WTC11 (cell line): Measurements from ENCODE around the gene MTA3. TPM values are rescaled to one million over a fixed set of nuclear protein-coding genes. Genes with fewer than 3 reads are reported as not detected.
"Not testable (repeated sequence)": the region's sequence is repeated elsewhere in the genome, so short reads cannot be mapped to it uniquely, and the experiment has no call there.

Source experiments
- ATAC-seq: fragments of 200-7000 bp; cut with Tn5 transposase; 2 replicates; pipeline ENCODE4 v1.10.0; 2021; ENCODE audit warnings: mild to moderate bottlenecking, moderate library complexity
- CTCF ChIA-PET: fragments of 300-600 bp; sonication (Branson Sonifier 250); formaldehyde crosslinking; loops from one replicate; lab custom pipeline; 2021; ENCODE audit warnings: antibody characterized with exemption; lab: Charles Lee
- POLR2A ChIA-PET: fragments of 350-600 bp; sonication (Branson Sonifier 250); formaldehyde crosslinking; loops from one replicate; lab custom pipeline; 2021; ENCODE audit warnings: antibody characterized with exemption; lab: Charles Lee
- DNase-seq: peaks from one replicate; pipeline ENCODE4 v3.0.0; 2021; ENCODE audit warnings: low spot score
- H3K27ac Mint-ChIP-seq: 2 replicates; pipeline ENCODE4 v1.8.0; 2021; ENCODE audit warnings: mixed read lengths
- H3K27me3 Mint-ChIP-seq: 2 replicates; pipeline ENCODE4 v1.8.0; 2021; ENCODE audit warnings: low read depth, mild to moderate bottlenecking, moderate library complexity, mixed read lengths
- H3K36me3 Mint-ChIP-seq: 2 replicates; pipeline ENCODE4 v1.8.0; 2021; ENCODE audit warnings: mixed read lengths
- H3K4me1 Mint-ChIP-seq: 2 replicates; pipeline ENCODE4 v1.8.0; 2022; ENCODE audit warnings: mixed read lengths
- H3K4me3 Mint-ChIP-seq: 2 replicates; pipeline ENCODE4 v1.8.0; 2021; ENCODE audit warnings: mild to moderate bottlenecking, moderate library complexity, mixed read lengths
- H3K9me3 Mint-ChIP-seq: 2 replicates; pipeline ENCODE4 v1.8.0; 2021; ENCODE audit warnings: mixed read lengths
- CDX4 ChIP-seq: fragments of 250-450 bp; sonication (Bioruptor Pico); IDR thresholded peaks from 2 replicates; pipeline ENCODE4 v1.9.0; 2021; ENCODE audit warnings: moderate library complexity, mild to moderate bottlenecking, inconsistent platforms, borderline replicate concordance
- CREB1 ChIP-seq: sonication (generic); formaldehyde crosslinking; IDR thresholded peaks from 2 replicates; pipeline ENCODE4 v1.8.0; 2023; ENCODE audit warnings: mild to moderate bottlenecking, missing genetic modification reagents
- ESRRA ChIP-seq: sonication (generic); formaldehyde crosslinking; IDR thresholded peaks from 2 replicates; pipeline ENCODE4 v1.8.1; 2022; ENCODE audit warnings: mild to moderate bottlenecking, missing genetic modification reagents, borderline replicate concordance
- ETV6 ChIP-seq: sonication (generic); formaldehyde crosslinking; IDR thresholded peaks from 2 replicates; pipeline ENCODE4 v1.8.1; 2022; ENCODE audit warnings: mild to moderate bottlenecking, missing genetic modification reagents
- GABPB1 ChIP-seq: sonication (generic); formaldehyde crosslinking; IDR thresholded peaks from 2 replicates; pipeline ENCODE4 v1.8.1; 2023; ENCODE audit warnings: mild to moderate bottlenecking, missing genetic modification reagents
- NR1H2 ChIP-seq: sonication (generic); formaldehyde crosslinking; IDR thresholded peaks from 2 replicates; pipeline ENCODE4 v1.9.0; 2021; ENCODE audit warnings: mild to moderate bottlenecking, moderate library complexity, missing genetic modification reagents
- RELA ChIP-seq: sonication (generic); formaldehyde crosslinking; IDR thresholded peaks from 2 replicates; pipeline ENCODE4 v1.8.1; 2022; ENCODE audit warnings: missing genetic modification reagents, mild to moderate bottlenecking, borderline replicate concordance
- TCF7 ChIP-seq: sonication (generic); formaldehyde crosslinking; IDR thresholded peaks from 2 replicates; pipeline ENCODE4 v1.8.0; 2022; ENCODE audit warnings: mild to moderate bottlenecking, low read depth, missing genetic modification reagents, moderate library complexity
- TEAD1 ChIP-seq: sonication (generic); formaldehyde crosslinking; IDR thresholded peaks from 2 replicates; pipeline ENCODE4 v1.8.0; 2022; ENCODE audit warnings: mild to moderate bottlenecking, missing genetic modification reagents
- ZNF219 ChIP-seq: sonication (generic); formaldehyde crosslinking; IDR thresholded peaks from 2 replicates; pipeline ENCODE4 v1.8.0; 2023; ENCODE audit warnings: missing genetic modification reagents, mild to moderate bottlenecking, borderline replicate concordance
- ZNF232 ChIP-seq: sonication (generic); formaldehyde crosslinking; IDR thresholded peaks from 2 replicates; pipeline ENCODE4 v1.8.0; 2022; ENCODE audit warnings: mild to moderate bottlenecking, missing genetic modification reagents
- ZNF263 ChIP-seq: sonication (generic); formaldehyde crosslinking; IDR thresholded peaks from 2 replicates; pipeline ENCODE4 v1.8.1; 2022; ENCODE audit warnings: low read depth, mild to moderate bottlenecking, moderate library complexity, missing genetic modification reagents
- ZNF396 ChIP-seq: fragments of 250-450 bp; sonication (Bioruptor Pico); IDR thresholded peaks from 2 replicates; pipeline ENCODE4 v1.8.0; 2021; ENCODE audit warnings: mild to moderate bottlenecking, moderate library complexity, borderline replicate concordance
- total RNA-seq: library from RNA; stranded (reverse); gene quantifications from 3 replicates; pipeline ENCODE4 v1.2.3, GENCODE V29; 2021
- TF ChIP-seq, protein P1 (sequence below): fragments of 200-600 bp; IDR thresholded peaks from 2 replicates; pipeline ENCODE4 v1.8.0; 2022; ENCODE audit warnings: antibody characterized with exemption
- TF ChIP-seq, protein P2 (sequence below): sonication (generic); formaldehyde crosslinking; IDR thresholded peaks from 2 replicates; pipeline ENCODE4 v1.8.1; 2022; ENCODE audit warnings: mild to moderate bottlenecking, missing genetic modification reagents, moderate library complexity, borderline replicate concordance
- TF ChIP-seq, protein P3 (sequence below): sonication (generic); formaldehyde crosslinking; IDR thresholded peaks from 2 replicates; pipeline ENCODE4 v1.8.1; 2022; ENCODE audit warnings: low read depth, mild to moderate bottlenecking, moderate library complexity, missing genetic modification reagents, borderline replicate concordance
- TF ChIP-seq, protein P4 (sequence below): sonication (generic); formaldehyde crosslinking; IDR thresholded peaks from 2 replicates; pipeline ENCODE4 v1.8.0; 2022; ENCODE audit warnings: mild to moderate bottlenecking, missing genetic modification reagents
- TF ChIP-seq, protein P5 (sequence below): sonication (generic); formaldehyde crosslinking; IDR thresholded peaks from 2 replicates; pipeline ENCODE4 v1.8.1; 2022; ENCODE audit warnings: low read depth, missing genetic modification reagents, borderline replicate concordance

The MTA3 gene
- total RNA-seq, 1 experiment from 2014 or later, result 153 TPM

GRCh38 chr2:42558827-42559226 is 9.6 kb upstream of the MTA3 start (continued):
- TF ChIP-seq, protein P1, sequence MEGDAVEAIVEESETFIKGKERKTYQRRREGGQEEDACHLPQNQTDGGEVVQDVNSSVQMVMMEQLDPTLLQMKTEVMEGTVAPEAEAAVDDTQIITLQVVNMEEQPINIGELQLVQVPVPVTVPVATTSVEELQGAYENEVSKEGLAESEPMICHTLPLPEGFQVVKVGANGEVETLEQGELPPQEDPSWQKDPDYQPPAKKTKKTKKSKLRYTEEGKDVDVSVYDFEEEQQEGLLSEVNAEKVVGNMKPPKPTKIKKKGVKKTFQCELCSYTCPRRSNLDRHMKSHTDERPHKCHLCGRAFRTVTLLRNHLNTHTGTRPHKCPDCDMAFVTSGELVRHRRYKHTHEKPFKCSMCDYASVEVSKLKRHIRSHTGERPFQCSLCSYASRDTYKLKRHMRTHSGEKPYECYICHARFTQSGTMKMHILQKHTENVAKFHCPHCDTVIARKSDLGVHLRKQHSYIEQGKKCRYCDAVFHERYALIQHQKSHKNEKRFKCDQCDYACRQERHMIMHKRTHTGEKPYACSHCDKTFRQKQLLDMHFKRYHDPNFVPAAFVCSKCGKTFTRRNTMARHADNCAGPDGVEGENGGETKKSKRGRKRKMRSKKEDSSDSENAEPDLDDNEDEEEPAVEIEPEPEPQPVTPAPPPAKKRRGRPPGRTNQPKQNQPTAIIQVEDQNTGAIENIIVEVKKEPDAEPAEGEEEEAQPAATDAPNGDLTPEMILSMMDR, result no peak
- TF ChIP-seq ETV6, result no peak

DNA sequence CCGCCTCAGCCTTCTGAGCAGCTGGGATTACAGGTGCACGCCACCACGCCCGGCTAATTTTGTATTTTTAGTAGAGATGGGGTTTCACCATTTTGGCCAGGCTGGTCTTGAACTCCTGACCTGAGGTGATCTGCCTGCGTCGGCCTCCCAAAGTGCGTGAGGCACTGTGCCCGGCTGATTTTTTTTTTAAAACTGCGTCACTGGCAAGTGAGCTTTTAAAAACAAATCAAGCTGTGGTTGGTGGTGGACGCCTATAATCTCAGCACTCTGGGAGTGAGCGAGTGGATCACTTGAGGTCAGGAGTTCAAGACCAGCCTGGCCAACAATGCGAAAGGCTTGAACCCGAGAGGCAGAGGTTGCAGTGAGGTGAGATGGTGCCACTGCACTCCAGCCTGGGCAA is 8.3 kb upstream of the MTA3 start:
- H3K36me3 Mint-ChIP-seq, ATAC-seq, POLR2A ChIA-PET, H3K4me3 Mint-ChIP-seq, H3K9me3 Mint-ChIP-seq, DNase-seq, H3K27ac Mint-ChIP-seq, H3K27me3 Mint-ChIP-seq, CTCF ChIA-PET: not testable (repeated sequence)
- H3K4me1 Mint-ChIP-seq, result peaks cover 31% of the 10 kb centered on the region

DNA sequence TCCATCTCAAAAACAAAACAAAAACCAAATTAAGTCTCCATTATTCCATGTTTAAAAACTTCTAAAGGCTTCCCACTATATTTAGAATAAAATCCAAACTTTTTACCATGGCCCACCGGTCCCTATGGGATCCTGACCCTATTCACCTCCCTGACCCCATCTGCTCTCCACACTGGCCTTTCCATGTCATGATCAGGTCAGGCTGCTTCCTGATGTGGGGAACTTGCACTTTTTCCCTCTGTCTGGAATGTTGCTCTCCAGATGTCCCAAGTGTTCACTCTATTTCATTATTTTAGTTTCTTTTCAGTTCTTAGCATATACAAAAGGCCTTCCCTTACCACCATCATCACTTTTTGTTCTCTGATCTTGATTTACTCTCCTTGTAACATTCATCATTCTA is 7.5 kb upstream of the MTA3 start:
- no peaks in the 10 kb centered on the region; the same call in 1 of the 2 replicates for H3K27me3 Mint-ChIP-seq

More for the DNA sequence above, 7.5 kb upstream of the MTA3 start:
- no peak overlapping the region for H3K4me3 Mint-ChIP-seq
- CTCF ChIA-PET, result no interaction called here
- no peaks in the 10 kb centered on the region for H3K36me3 Mint-ChIP-seq
- no peaks in the 10 kb centered on the region for H3K9me3 Mint-ChIP-seq
- TF ChIP-seq, protein P2, sequence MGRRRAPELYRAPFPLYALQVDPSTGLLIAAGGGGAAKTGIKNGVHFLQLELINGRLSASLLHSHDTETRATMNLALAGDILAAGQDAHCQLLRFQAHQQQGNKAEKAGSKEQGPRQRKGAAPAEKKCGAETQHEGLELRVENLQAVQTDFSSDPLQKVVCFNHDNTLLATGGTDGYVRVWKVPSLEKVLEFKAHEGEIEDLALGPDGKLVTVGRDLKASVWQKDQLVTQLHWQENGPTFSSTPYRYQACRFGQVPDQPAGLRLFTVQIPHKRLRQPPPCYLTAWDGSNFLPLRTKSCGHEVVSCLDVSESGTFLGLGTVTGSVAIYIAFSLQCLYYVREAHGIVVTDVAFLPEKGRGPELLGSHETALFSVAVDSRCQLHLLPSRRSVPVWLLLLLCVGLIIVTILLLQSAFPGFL, result no peak
- TF ChIP-seq CREB1 (CRISPR knock-in tag) (no peak), TCF7 (CRISPR knock-in tag) (no peak), RELA (no peak), ZNF232 (no peak), ZNF396 (CRISPR knock-in tag) (no peak), TEAD1 (CRISPR knock-in tag) (no peak), ZNF219 (no peak), CDX4 (no peak), NR1H2 (CRISPR knock-in tag) (no peak), ESRRA (CRISPR knock-in tag) (no peak), ZNF263 (CRISPR knock-in tag) (no peak), GABPB1 (CRISPR knock-in tag) (no peak)
- TF ChIP-seq, protein P3, sequence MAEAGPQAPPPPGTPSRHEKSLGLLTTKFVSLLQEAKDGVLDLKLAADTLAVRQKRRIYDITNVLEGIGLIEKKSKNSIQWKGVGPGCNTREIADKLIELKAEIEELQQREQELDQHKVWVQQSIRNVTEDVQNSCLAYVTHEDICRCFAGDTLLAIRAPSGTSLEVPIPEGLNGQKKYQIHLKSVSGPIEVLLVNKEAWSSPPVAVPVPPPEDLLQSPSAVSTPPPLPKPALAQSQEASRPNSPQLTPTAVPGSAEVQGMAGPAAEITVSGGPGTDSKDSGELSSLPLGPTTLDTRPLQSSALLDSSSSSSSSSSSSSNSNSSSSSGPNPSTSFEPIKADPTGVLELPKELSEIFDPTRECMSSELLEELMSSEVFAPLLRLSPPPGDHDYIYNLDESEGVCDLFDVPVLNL (CRISPR knock-in tag), result no peak
- TF ChIP-seq, protein P4, sequence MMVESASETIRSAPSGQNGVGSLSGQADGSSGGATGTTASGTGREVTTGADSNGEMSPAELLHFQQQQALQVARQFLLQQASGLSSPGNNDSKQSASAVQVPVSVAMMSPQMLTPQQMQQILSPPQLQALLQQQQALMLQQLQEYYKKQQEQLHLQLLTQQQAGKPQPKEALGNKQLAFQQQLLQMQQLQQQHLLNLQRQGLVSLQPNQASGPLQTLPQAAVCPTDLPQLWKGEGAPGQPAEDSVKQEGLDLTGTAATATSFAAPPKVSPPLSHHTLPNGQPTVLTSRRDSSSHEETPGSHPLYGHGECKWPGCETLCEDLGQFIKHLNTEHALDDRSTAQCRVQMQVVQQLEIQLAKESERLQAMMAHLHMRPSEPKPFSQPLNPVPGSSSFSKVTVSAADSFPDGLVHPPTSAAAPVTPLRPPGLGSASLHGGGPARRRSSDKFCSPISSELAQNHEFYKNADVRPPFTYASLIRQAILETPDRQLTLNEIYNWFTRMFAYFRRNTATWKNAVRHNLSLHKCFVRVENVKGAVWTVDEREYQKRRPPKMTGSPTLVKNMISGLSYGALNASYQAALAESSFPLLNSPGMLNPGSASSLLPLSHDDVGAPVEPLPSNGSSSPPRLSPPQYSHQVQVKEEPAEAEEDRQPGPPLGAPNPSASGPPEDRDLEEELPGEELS (CRISPR knock-in tag), result no peak
- TF ChIP-seq, protein P5, sequence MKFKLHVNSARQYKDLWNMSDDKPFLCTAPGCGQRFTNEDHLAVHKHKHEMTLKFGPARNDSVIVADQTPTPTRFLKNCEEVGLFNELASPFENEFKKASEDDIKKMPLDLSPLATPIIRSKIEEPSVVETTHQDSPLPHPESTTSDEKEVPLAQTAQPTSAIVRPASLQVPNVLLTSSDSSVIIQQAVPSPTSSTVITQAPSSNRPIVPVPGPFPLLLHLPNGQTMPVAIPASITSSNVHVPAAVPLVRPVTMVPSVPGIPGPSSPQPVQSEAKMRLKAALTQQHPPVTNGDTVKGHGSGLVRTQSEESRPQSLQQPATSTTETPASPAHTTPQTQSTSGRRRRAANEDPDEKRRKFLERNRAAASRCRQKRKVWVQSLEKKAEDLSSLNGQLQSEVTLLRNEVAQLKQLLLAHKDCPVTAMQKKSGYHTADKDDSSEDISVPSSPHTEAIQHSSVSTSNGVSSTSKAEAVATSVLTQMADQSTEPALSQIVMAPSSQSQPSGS (CRISPR knock-in tag), result no peak
- H3K27ac Mint-ChIP-seq, result no peak overlapping the region
- peaks cover 29% of the 10 kb centered on the region for H3K4me1 Mint-ChIP-seq
- ATAC-seq (no peak), DNase-seq (no peak)
- POLR2A ChIA-PET, result no interaction called here
